ENCODE measurements around the gene CCBE1.

Gene CCBE1

DNA sequence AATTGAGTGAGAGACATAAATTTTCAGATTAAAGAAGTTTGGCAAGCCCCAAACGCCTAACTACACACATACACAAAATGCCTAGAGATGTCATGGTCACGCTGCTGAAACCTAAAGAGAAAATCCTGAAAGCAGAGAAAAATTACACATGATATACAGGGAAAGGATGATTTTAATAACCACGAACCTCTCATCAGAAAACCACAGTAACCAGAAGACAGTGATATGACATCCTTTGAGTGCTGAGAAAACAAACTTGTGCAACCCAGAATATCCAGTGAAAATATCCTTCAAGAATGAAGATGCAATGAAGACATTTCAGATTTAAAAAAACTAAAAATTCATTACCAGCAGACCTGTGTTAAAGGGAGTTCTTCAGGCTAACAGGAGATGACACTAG lies 215.8 kb downstream of the CCBE1 start:
- no peak for DNase-seq

DNA sequence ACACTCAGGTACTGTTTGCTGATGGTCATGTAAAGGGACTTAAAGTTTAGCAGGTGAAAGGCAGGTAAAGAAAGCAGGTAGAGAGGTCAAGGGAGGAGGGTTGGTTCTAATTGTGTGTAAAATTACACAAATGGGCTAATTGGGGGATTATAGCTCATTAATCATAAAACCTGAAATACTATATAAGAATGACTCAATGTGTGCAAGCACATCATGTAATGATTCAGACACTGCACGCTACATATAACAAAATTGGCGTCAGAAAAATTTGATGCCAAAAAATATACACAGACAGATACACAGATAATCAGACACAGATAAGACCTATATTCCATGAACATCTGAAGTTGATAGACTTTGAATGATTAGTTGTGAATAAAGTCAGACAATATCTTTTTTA lies 217.4 kb downstream of the CCBE1 start:
- no peak for DNase-seq

DNA sequence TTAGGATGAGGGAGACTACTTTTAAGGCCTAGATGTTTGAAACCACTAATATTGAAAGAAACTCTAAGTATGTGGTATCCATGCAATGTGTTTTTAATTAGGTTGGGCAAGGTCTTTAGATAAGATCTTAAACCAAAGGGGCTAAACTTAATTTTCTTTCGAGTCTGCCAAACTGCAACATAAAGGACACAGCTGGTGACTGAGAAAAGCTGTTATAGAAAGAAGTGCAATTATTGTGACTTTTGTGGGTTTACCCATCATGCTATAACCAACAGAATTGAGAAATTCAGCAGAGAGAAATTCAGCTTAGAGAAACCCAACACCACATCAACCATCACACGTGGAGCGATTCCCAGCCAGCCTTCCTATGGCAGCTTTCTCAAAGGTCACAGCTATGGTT lies 218.6 kb downstream of the CCBE1 start:
- no peak for DNase-seq

DNA sequence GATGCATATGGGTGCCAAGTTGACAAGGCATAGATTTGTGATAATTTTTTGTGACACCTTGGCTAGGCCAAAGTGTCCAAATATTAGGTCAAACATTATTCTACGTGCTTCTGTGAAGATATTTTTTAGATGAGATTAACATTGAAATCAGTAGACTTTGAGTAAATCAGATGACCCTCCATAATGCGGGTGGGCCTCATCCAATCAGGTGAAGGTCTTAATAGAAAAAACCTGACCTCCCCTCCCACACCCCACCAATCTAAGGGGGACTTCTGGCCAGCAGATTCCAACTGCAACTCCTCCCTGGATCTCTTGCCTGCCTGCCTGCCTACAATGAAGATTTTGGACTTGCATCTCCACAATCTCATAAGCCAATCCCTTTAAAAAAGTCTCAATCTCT lies 219.4 kb downstream of the CCBE1 start:
- no peak for DNase-seq

DNA sequence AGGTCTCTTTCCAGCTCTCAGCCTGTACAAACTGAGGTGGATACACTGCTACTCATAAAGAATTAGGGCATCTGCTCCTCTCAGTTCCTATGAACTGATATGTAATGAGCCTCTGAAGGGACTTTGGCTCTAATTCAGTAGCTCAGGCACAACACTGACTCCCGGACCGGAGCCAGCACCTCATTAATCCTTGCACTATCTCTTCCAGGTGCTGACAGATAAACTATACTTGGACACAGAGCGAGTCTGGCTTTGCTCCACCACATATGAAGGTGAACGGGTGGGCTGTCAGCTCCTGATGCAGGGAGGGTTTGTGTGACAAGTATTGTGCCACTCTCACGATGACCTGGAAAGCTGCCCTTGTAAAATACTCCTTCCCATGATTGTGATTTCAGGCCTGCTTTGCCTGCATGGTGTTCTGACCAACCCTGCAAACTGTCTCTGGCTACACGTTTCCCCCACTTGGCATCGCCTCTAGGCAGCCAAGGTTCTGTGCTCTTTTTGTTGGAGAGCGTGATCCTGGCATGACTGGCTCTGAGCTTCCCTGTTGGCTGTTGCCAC lies 226.6 kb downstream of the CCBE1 start:
- no peak for DNase-seq

DNA sequence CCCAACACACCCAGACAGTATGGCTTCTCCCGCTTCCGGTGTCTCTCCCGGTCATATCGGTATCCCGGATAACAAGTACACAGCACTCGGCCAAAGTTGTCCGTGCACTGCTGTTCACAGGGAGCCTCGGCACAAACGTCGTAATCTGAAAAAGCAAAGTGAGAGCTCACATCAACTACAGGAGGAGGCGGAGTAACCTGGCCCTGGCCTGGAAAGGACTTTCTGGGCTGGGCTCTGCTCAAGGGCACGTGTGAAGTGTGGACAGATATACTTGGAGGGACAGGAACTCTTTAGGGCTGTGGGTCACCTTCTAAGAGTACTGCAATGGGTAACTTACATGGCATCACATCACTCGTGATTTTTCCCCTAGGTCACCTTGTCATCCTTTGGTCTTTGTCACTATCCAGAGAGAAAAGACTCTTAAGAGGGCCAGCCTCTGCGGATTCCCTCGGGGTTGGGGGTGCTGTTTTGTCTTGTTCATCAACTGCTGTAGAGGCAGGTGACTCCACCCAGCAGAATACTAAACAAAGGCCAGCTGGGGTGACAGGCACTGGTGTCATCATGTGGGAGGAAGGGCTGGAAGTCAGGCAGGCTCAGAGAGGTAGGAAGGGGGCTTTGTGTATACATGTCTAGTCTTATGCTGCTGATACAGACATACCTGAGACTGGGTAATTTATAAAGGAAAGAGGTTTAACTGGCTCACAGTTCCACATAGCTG lies 227.6 kb downstream of the CCBE1 start:
- DNase-seq: no peak

DNA sequence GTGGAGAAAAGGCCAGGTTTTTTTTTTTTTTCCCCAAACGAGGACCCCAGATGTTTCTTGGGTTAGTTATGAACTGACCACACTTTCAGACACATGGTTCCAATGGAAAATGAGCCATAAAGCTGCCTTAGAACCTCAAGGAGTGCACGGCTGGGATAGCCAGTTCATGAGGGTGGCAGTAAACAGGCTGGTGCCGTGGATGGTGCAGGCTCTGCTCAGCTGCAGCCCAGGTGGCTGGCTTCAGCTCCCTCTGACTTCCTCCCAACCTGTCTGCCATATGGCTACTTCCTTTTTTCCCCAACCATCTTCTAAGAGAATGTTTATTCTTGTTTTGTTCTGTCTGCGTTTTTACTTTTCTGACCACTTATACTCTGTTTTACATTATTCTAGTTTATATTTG lies 228.4 kb downstream of the CCBE1 start:
- DNase-seq: no peak

DNA sequence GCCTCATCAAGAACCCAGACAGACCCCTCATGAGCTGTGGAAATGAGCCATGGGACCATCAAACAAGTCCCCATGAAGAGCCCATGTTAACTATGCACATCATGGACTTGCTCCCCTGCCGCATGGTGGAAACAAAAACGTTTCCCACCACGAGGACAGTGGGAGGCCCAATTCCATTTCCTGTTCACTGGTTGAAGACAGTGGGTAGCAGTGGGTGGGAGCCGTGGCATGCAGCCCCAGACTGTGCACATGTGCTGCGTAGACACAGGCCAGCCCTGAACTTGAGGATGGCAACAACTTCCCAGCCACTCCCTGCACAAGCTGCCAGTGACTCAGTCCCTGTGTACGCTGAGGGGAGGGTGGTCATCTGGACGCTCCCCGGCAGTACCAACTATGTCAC lies 229.7 kb downstream of the CCBE1 start:
- no peak for DNase-seq

DNA sequence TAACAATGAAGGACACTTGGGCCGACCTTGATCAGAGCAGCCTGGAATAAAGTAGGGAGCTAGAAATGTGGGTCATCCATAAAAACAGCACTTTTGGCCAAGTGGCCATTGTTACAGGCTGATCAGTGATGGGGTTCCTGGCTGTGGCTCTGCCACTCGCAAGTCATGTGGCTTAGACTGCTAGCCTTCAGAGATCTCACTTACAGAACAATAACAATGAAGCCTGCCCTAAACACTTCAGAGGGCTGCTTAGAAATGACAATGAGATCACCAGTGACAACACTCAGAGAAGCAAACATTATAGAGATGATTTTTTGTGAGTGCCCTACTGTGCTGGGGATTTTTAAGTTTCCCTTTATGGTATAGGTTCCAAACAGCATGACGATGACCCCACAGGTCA lies 230.2 kb downstream of the CCBE1 start:
- DNase-seq: no peak

DNA sequence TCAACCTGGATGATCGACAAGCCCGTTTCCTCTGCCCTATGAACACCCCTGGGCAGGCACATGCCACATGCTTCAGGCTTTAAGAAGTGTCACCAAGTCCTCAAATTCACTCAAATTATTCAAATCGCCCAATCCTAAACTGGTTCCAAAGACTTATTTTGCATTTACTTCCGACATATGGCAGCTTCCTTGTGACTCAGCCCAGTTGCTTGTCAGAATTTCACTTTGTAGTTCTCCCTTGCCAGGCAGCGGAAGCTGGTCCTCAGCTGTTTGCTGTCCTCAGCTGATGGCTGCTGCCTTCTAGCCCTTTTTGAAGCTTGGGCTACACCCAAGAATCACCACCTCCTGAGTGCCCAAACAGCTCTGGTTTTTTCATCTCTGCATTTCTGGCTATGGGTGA lies 232.7 kb downstream of the CCBE1 start:
- no peak for DNase-seq

DNA sequence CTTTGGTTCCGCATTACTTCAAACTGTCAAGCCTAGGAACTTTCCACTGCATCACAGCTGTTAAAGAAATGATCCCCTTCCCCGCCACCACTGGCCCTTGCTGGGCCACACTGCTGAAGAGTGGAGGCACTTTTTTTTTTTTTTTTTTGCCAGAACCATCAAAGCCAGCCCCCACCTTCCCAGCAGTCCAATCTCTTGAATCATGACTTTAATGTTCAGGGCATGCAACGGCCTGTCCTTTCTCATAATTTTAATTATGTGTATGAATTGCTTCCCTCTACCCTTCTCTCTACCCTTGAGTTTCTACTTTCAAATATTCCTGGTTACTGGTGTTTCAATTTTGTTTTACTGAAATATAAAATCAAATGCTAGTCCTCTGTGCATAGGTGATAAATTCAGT lies 236.1 kb downstream of the CCBE1 start:
- no peak for DNase-seq

DNA sequence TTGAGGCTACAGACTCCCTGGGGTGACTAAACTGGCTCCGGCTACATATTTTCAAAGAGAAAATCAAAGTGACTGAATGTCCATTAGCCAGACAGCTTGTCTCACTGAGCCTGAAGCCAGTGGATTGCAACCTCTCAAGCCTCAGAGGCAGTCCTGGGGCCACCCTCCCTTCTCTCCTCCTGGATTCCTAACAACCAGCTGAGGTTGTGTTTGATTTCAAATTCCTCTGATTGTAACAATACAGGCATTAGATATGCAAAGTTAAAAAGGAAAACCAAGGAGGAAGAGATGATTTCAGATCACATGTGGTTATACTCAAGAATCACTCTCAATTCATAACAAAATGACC lies 237.2 kb downstream of the CCBE1 start:
- DNase-seq: no peak

DNA sequence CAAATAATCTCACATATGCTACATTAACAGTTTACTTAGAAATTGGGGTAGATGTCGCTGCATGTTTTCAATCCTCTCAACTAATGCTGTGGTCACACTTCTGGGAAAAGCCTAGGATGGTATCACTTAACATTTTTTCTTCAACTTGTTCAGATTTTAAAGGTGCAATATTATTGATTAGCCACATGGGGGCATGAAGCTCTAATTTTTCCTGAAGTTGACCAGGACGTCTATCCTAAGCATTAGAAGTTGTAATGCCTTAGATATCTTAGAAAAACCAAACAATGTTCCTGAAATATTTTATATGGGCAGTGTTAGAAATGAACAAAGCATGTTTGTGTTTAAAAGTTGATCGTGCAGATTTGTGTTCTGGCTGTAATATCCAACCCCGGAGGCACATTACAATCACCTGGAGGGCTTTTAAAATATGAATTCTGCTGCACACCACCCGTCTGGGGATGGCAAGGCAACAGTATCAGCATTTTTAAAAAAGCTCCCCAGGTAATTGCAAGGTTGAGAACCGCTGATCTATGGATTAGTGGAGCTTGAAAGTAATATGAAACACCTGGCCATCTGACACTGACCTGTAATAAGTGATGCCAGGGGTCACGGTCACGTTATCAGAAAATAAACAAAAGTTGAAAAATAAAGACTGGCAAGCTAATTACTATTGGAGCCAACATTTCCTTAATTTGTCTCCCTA lies 237.7 kb downstream of the CCBE1 start:
- DNase-seq: no peak

DNA sequence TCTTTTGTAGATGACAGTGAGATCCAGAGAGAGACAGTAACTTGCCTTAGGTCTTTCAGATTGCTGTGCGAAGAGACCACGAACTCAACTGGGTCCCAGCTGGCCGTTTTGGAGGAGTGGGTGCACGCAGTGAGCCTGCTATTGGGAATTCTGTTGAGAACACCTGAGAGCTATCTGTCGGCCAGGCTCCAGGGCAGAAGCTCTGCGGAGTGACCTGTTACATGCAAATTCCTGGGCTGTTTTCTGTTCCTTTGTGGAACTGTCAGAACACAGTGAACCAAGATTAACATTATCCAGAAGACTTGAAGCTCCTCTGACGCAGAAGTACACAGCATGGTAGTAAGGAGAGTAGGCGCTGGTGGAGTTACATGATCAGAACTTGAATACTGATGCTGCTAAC lies 238.6 kb downstream of the CCBE1 start:
- DNase-seq: no peak

DNA sequence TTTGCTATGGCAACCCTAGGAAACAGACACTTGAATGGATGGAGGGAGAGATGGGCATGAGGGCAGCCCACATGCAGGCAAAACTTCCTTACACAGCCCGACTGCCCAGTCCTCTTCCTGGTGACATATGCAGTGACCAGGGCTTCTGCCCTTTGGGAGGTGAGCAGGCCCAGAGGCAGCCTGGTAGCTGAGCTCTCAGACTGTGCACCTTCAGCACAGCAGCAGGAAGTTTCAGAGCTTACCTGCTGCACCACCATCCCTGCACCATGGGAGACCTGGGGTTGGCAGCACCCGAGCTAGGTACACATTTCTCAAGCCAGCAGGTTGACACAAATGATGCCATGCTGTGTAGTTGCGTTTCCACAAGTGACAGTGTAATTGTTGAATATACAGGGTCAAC lies 240.6 kb downstream of the CCBE1 start:
- DNase-seq: no peak

DNA sequence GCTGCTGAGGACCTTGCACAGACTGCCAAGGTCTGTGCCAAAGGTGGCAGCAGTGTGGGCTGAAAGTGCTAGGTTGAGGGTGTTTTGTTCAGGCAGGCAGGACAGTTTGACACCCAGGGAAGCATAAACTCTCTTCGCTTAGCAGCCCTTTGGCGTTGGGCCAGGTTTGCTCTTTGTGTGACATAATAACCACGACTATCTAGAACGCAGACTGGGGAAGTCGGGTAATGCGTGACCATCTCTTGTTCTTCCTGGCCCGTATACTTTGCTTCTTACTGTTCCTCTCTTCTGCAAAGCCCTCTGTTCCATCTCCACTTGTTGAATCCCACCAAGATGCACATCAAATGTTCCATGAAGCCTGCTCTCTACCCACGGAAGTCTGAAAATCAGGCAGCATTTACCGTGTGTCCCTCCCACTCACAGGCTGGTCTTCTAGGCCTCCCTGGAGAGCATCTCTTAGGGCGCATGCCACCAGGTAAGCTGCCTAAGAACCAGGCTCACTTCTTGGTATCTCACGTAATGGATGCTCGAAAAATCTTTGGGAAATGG lies 241.4 kb downstream of the CCBE1 start:
- DNase-seq: no peak

DNA sequence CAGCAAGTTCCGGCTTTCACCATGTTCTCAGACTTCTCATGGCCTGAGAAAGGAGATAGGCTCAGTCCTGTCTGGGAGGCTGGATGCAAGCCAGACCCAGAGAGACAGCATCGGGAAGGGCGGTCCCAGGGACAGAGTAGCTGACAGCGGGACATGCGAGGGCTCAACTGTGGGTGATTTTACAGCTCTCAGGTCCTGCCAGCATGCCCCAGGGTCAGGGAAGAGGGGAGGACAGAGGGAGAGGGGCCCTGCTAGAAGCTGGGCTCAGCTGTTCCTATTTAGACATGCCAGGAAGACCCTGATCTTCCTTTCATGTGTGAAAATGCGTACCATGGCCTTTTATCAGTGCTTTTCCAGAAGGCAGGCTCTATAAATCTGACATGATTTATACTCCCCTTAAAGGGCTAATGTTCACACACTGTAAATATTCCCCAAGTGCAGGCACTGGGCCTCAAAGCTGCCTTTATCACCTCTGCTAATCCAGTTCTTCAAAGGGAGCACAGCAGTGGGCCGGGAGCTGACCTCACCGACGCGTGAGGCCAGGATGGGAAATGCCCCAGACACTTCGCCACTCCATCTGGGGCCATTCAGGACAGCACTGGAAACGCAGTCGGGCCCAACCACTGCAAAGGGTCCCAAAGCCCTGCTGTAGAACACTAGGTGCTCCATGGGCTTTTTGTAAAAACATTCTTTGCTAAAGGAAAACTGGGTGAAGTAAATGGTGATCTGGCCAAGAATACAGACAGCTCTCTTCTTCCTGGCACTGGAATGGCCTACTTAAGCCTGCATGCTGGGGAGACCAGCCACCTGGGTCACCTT lies 242.1 kb downstream of the CCBE1 start:
- DNase-seq: no peak

DNA sequence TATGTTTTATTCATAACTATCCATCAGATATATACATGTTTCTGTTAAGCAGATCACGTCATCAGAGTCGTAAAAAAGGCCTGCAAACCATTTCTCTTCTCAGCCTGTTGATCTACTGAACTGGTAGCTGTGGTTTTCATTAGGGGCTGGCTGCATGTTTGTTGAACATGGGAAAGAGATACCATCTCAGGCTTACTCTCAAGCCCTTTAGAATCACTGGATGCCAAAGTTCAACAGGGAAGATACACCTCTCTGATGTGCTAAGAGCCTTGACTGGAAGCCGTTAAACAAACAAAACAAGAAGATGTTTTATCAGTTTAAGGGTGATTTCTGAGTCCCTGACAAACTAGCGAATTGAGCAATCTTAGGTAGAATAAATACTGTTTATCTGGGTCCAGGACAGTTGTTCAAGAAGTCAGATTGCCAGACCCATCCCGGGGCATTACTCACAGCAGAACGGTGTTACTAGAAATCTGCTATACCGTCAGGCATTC lies 243.7 kb downstream of the CCBE1 start:
- no peak for DNase-seq

DNA sequence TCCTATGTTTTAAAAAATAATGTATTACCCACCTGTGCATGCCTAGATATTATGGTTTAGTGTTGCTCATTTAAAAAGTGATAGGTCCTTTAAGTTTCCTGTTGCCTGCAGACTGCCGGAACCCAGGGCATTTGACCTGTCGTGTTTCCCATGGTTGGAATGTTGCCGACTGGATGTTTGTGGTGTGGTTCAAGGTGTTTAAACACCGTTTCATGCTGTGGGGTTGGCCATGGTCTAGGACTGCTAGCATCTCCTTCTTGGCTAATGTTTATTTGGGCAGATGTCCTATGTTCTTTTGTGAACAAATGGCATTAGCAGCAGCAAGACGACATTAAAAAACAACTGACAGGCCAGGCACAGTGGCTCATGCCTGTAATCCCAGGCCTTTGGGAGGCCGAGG lies 245.3 kb downstream of the CCBE1 start:
- DNase-seq: no peak

DNA sequence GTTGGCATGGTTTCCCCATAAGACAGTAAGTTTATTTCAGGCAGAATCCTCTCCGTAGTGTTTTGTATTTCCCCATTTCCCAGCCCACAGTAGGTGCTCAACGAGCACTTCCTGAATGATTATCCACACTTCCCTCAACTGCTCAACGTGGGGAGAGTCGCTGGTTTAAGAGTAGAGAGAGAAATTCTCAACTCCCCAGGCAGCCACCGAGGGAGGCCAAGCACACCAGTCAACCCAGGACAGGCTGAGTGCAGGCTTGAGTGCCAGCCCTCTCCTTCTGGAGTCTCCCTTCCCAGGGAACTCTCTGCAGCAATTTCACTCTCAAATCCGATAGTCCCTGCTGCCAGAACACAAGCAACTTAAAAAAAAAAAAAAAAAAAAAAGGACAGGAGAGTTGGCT lies 246.2 kb downstream of the CCBE1 start:
- no peak for DNase-seq

DNA sequence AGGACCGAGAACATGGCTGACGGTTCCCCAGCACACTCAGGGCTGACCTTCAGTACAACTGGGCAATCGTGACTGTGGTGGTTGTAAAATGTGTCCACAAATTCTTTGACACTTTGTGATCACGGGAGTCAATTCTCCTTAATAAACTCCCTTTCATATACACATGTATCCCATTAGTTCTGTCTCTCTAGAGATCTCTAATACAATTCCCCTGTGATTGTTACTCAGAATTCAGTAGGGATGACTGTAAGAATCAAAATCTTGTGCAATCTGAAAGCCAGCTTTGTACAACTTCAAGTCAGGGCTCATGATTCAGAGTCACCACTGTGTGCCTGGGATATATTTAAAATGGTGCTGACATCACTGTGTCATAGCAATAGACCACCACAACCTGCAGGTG lies 248.7 kb downstream of the CCBE1 start:
- DNase-seq: no peak

DNA sequence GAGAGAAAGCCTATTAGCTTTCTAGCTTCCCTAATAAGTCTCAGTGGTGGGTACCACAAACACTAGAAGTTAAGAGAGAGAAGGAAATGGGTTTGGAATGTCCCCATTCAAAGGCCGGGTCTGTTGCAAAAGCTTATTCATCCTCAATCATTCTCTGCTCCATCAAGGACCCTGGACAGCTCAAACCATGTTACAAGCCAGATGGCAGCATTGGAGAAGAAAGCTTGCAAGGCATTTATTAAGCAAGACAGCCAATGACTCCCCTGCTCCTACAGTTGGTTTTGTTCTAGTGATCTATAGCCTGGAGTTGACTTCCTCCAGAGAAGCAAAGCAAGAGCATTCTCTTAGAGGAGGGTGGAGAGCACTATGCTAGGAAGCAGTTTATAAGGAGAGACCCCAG lies 251.2 kb downstream of the CCBE1 start:
- DNase-seq: no peak

DNA sequence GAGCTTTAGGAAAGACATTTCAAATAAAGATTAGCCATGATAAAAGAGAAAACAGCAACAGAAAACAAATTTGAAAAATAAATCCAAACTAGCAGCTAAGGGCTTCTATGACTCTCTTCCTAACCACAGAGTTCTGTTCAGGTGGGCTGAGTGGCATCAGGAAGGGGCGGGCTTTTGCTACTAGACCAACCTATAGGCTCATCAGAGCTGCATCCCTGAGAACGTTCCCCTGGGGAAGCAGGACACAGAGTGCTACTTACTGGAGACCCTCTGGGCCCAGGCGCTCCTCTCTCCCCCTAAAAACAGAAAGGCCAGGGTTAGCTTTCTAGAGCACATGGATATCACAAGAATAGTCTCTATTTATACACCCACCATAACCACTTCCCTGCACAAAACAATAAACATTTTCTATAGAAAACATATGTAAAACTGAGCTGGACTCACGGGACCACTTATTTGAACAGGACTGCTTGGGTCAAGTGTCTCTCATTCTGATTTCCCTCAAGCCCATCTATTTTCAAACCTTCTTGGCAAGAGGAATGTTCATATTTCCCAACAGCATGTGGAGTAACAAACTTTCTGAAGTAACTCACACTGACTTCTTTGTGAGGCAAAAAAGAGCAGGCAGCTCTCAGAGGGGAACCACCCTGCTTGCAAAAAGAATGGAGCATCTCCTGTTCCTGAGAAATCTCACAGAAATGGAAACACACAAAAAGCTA lies 259.2 kb downstream of the CCBE1 start:
- DNase-seq: no peak

Measured in stimulated activated CD4-positive, alpha-beta T cell treated with anti-CD3 and anti-CD28 coated beads, Interleukin-4, amount 100 ng/mL, for 24 hours (primary cell).